MCF 10A (cell line): Measurements from ENCODE around the gene MKRN1. TPM values are rescaled to one million over a fixed set of nuclear protein-coding genes. Genes with fewer than 3 reads are reported as not detected.
"Not testable (repeated sequence)": the region's sequence is repeated elsewhere in the genome, so short reads cannot be mapped to it uniquely, and the experiment has no call there.

Experiments
- BruUV-seq: library from RNA; stranded (reverse); fragments of 400-500 nt; replicated peaks from 2 replicates; lab custom pipeline; 2021; lab: Mats Ljungman, UMichigan
- CTCF ChIA-PET: fragments of 300-600 bp; sonication (Branson Sonifier 250); formaldehyde crosslinking; extraction: SDS; loops from one replicate; lab custom pipeline; 2021; ENCODE audit warnings: antibody characterized with exemption, inconsistent platforms; lab: Yijun Ruan, JAX
- POLR2A ChIA-PET: fragments of 300-600, 350-650 bp; sonication (Branson Sonifier 250); formaldehyde crosslinking; extraction: SDS; loops from one replicate; lab custom pipeline; 2020; ENCODE audit warnings: antibody characterized with exemption, inconsistent platforms; lab: Yijun Ruan, JAX
- DNase-seq: peaks from one replicate; pipeline ENCODE4 v3.0.0-alpha.2; 2018; ENCODE audit not compliant: unreplicated experiment
- H3K27ac Mint-ChIP-seq: one replicate; pipeline ENCODE4 v1.8.0; 2022; ENCODE audit warnings: mild to moderate bottlenecking, low read depth, mixed read lengths; ENCODE audit not compliant: unreplicated experiment
- H3K27me3 Mint-ChIP-seq: one replicate; pipeline ENCODE4 v1.8.0; 2022; ENCODE audit warnings: mixed read lengths; ENCODE audit not compliant: insufficient read depth, unreplicated experiment
- H3K36me3 Mint-ChIP-seq: one replicate; pipeline ENCODE4 v1.8.0; 2022; ENCODE audit warnings: mild to moderate bottlenecking, moderate library complexity, mixed read lengths; ENCODE audit not compliant: insufficient read depth, unreplicated experiment
- H3K4me1 Mint-ChIP-seq: one replicate; pipeline ENCODE4 v1.8.0; 2022; ENCODE audit warnings: mixed read lengths; ENCODE audit not compliant: insufficient read depth, unreplicated experiment
- H3K4me3 Mint-ChIP-seq: one replicate; pipeline ENCODE4 v1.8.0; 2022; ENCODE audit warnings: mild to moderate bottlenecking, moderate library complexity, mixed read lengths; ENCODE audit not compliant: unreplicated experiment
- H3K9me3 Mint-ChIP-seq: one replicate; pipeline ENCODE4 v1.8.0; 2022; ENCODE audit warnings: mixed read lengths; ENCODE audit not compliant: unreplicated experiment
- CTCF ChIP-seq: fragments of 200-600 bp; IDR thresholded peaks from one replicate; pipeline ENCODE4 v1.8.0; 2022; ENCODE audit warnings: antibody characterized with exemption, mild to moderate bottlenecking; ENCODE audit not compliant: unreplicated experiment
- intact Hi-C: fragments of 100-400 bp; cut with micrococcal nuclease; formaldehyde crosslinking; loops from 2 replicates; pipeline ENCODE4 v1.14.1; 2022
- total RNA-seq: library from RNA; stranded (reverse); gene quantifications from 2 replicates; pipeline ENCODE4 v1.2.3, GENCODE V29; 2022

Gene MKRN1
- total RNA-seq, 1 experiment from 2014 or later: 65.5 TPM

- Mint-ChIP-seq H3K4me3 (no peak overlapping the region), H3K9me3 (no peaks in the 10 kb centered on the region), H3K4me1 (peaks cover 6% of the 10 kb centered on the region), H3K27me3 (no peaks in the 10 kb centered on the region), H3K27ac (no peak overlapping the region), H3K36me3 (peaks cover 5% of the 10 kb centered on the region)
- DNase-seq: peak; percentile 91
- peak; percentile 81 for TF ChIP-seq CTCF
- intact Hi-C loops: loop anchor here (1.0 to 10.0 kb wide), 5 partner anchors 77 to 1017 kb away; no protein-coding TSS in a partner anchor
- CTCF ChIA-PET: interaction anchor here (0.6 to 5.9 kb wide), 40 partner anchors 9 to 1138 kb away, joined by 3 to 118 read pairs (median 3); no protein-coding TSS in a partner anchor
- POLR2A ChIA-PET: interaction anchor here (0.6 to 1.6 kb wide), 5 partner anchors 78 to 1220 kb away, joined by 3 to 14 read pairs (median 4); partner anchors contain the start of gene SSBP1
- no TSS peak for BruUV-seq
These were observed 38.5 kb upstream of the MKRN1 start for GRCh38 chr7:140517546-140518369.

DNA sequence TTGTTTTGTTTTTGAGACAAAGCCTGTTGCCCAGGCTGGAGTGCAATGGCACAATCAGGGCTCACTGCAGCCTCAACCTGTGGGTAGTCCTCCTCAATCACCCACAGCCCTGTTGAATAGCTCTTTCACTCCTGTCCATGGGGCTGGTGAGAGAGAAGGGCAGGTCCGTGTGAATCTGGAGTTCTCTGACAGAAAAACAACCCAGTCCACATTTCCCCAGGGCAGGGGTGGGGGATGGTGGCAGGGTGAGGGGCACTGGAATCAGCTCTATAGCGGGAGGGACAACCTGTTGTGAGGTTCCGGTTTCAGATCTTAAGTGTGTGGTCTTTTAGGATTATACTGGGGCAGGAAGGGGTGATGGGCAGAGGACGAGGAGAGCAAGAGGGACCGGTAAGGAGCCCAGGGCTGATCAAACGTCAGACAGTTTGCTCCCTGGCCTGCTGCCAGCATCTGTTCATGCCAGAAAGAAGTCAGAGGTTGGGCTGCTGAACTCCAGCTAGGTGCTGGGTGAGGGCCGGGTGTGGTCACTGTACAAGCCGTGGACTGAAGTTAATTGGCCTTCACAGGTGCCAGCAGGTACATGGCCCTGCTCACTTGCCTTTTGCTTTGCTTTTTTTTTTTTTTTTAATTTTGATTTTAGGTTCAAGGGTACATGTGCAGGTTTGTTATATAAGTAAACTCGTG is 33.2 kb upstream of the MKRN1 start:
- H3K27ac Mint-ChIP-seq: no peak overlapping the region
- peak; percentile 82 for DNase-seq
- H3K4me1 Mint-ChIP-seq: peaks cover 6% of the 10 kb centered on the region
- CTCF ChIA-PET: interaction anchor here (0.8 to 5.9 kb wide), 6 partner anchors 19 to 141 kb away, joined by 3 to 118 read pairs (median 12); no protein-coding TSS in a partner anchor
- intact Hi-C loops: loop anchor here (10.0 kb wide), 1 partner anchor 1022 kb away; no protein-coding TSS in a partner anchor
- H3K4me3 Mint-ChIP-seq: no peak overlapping the region
- peaks cover 3% of the 10 kb centered on the region for H3K36me3 Mint-ChIP-seq
- H3K9me3 Mint-ChIP-seq: no peaks in the 10 kb centered on the region
- POLR2A ChIA-PET: interaction anchor here (0.5 to 1.7 kb wide), 4 partner anchors 13 to 855 kb away, joined by 3 to 5 read pairs (median 4); no protein-coding TSS in a partner anchor
- no TSS peak for BruUV-seq
- TF ChIP-seq CTCF: no peak
- no peaks in the 10 kb centered on the region for H3K27me3 Mint-ChIP-seq

DNA sequence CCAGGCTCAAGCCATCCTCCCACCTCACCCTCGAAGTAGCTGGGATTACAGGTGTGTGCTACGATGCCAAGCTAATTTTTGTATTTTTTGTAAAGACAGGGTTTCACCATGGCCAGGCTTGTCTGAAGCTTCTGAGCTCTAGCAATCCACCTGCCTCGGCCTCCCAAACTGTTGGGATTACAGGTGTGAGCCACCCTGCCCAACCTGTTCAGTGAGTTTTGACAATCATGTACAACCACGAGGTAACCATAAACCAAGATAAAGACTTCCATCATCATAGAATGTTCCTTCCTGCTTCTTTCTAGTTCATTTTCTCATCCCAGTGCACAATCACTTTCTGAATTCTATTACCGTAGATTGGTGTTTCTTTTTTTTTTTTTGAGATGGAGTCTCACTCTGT is 30.5 kb upstream of the MKRN1 start:
- H3K4me1 Mint-ChIP-seq: peaks cover 12% of the 10 kb centered on the region
- TF ChIP-seq CTCF: no peak
- no peak overlapping the region for H3K27ac Mint-ChIP-seq
- CTCF ChIA-PET: interaction anchor here (0.7 to 0.9 kb wide), 2 partner anchors 12 to 332 kb away, joined by 3 to 4 read pairs; no protein-coding TSS in a partner anchor
- intact Hi-C loops: loop anchor here (10.0 kb wide), 1 partner anchor 1025 kb away; no protein-coding TSS in a partner anchor
- H3K9me3 Mint-ChIP-seq: no peaks in the 10 kb centered on the region
- no peaks in the 10 kb centered on the region for H3K36me3 Mint-ChIP-seq
- no peak for DNase-seq
- POLR2A ChIA-PET: no interaction called here
- no peaks in the 10 kb centered on the region for H3K27me3 Mint-ChIP-seq
- H3K4me3 Mint-ChIP-seq: no peak overlapping the region
- BruUV-seq: no TSS peak

DNA sequence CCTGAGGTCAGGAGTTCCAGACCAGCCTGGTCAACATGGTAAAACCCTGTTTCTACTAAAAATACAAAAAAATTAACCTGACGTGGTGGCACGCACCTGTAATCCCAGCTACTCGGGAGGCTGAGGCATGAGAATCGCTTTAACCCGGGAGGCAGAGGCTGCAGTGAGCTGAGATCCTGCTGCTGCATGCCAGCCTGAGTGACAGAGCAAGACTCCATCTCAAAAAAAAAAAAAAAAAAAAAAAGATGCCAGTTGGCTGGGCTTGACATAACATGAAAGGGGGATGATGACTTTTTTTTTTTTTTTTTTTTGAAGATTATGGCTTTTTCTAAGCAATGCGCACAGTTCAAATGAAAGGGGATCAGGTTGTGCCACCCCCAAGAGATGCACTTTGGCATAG is 28.3 kb upstream of the MKRN1 start:
- H3K27me3 Mint-ChIP-seq, intact Hi-C loops, DNase-seq, H3K4me1 Mint-ChIP-seq, H3K9me3 Mint-ChIP-seq, H3K27ac Mint-ChIP-seq, BruUV-seq, H3K4me3 Mint-ChIP-seq, POLR2A ChIA-PET, H3K36me3 Mint-ChIP-seq: not testable (repeated sequence)
- CTCF ChIA-PET: interaction anchor here (0.7 to 2.2 kb wide), 6 partner anchors 14 to 146 kb away, joined by 3 to 11 read pairs (median 3); partner anchors contain the start of gene MKRN1
